ENCODE measurements around the gene IRS2. TPM values are rescaled to one million over a fixed set of nuclear protein-coding genes. Genes with fewer than 3 reads are reported as not detected.

IRS2 gene
- polyA plus RNA-seq, 1 of the 3 experiments (the other 2 are of a cell fraction): 7.0 TPM

GRCh38 chr13:109815651-109816050 lies 29.3 kb upstream of the IRS2 start:
- Histone ChIP-seq H3K9ac (no peak overlapping the region), H3K4me2 (no peak overlapping the region), H3K27me3 (ENCODE audit: insufficient read depth) (no peaks in the 10 kb centered on the region), H3K36me3 (replicated peaks in 1 of 2; ENCODE audit: control insufficient read depth in 1 of 2, insufficient read depth in 2 of 2, low read length in 1 of 2) (no peaks in the 10 kb centered on the region), H3K27ac (ENCODE audit: low read depth in 2 of 2, low read length in 1 of 2) (no peak overlapping the region), H3F3A (replicated peaks; ENCODE audit: insufficient read depth) (peaks cover 6% of the 10 kb centered on the region), H2AFZ (ENCODE audit: low read depth) (no peak overlapping the region), H3K4me3 (ENCODE audit: low read depth in 2 of 2, low read length in 1 of 2) (no peak overlapping the region), H3K4me1 (ENCODE audit: control insufficient read depth in 1 of 2, insufficient read depth in 2 of 2, low read depth in 1 of 2, low read length in 1 of 2) (no peaks in the 10 kb centered on the region), H3K79me2 (ENCODE audit: insufficient read depth) (no peaks in the 10 kb centered on the region), H3K9me3 (no peaks in the 10 kb centered on the region), H4K20me1 (ENCODE audit: insufficient read depth) (no peaks in the 10 kb centered on the region), H3K9me2 (no peaks in the 10 kb centered on the region)
- WGBS (ENCODE audit: low lambda C conversion rate): 67% methylated on average over 5 of the region's 5 CpGs
- ChIA-PET CTCF (no interaction called here), POLR2A (no interaction called here)
- TF ChIP-seq FOXJ3 (CRISPR knock-in tag; IDR thresholded peaks at IDR 0.05) (no peak), EP300 (IDR thresholded peaks at IDR 0.05; ENCODE audit: borderline replicate concordance in 1 of 2, low read depth in 1 of 2, low read length in 1 of 2) (no peak), CHD2 (IDR thresholded peaks at IDR 0.05; ENCODE audit: low read length, partially characterized antibody) (no peak), IRF3 (IDR thresholded peaks at IDR 0.05; ENCODE audit: low read depth, low read length) (no peak), EZH2phosphoT487 (IDR thresholded peaks at IDR 0.05; ENCODE audit: borderline replicate concordance, low read depth) (no peak), RAD21 (IDR thresholded peaks at IDR 0.05; ENCODE audit: low read length) (no peak), RCOR1 (IDR thresholded peaks at IDR 0.05; ENCODE audit: low read length) (no peak), CTCF (IDR thresholded peaks at IDR 0.05) (no peak), MEF2A (IDR thresholded peaks at IDR 0.05; ENCODE audit: borderline replicate concordance, low read depth) (no peak), SMC3 (IDR thresholded peaks at IDR 0.05; ENCODE audit: low read depth, low read length) (no peak), POLR2AphosphoS5 (IDR thresholded peaks at IDR 0.05; ENCODE audit: low read depth, low read length) (no peak), PBX3 (IDR thresholded peaks at IDR 0.05) (no peak), ELF1 (IDR thresholded peaks at IDR 0.05) (no peak), GATA2 (CRISPR knock-in tag; IDR thresholded peaks at IDR 0.05) (no peak), MXI1 (IDR thresholded peaks at IDR 0.05; ENCODE audit: low read depth, low read length) (no peak), USF2 (IDR thresholded peaks at IDR 0.05; ENCODE audit: borderline replicate concordance, low read depth, low read length) (no peak)
- DNase-seq: no peak

All from SK-N-SH (cell line).